ENCODE results near the gene ARHGEF39. TPM values are rescaled to one million over a fixed set of nuclear protein-coding genes. Genes with fewer than 3 reads are reported as not detected.

The ARHGEF39 gene
- total RNA-seq, 1 donor from 2014 or later: 5.5 TPM

DNA sequence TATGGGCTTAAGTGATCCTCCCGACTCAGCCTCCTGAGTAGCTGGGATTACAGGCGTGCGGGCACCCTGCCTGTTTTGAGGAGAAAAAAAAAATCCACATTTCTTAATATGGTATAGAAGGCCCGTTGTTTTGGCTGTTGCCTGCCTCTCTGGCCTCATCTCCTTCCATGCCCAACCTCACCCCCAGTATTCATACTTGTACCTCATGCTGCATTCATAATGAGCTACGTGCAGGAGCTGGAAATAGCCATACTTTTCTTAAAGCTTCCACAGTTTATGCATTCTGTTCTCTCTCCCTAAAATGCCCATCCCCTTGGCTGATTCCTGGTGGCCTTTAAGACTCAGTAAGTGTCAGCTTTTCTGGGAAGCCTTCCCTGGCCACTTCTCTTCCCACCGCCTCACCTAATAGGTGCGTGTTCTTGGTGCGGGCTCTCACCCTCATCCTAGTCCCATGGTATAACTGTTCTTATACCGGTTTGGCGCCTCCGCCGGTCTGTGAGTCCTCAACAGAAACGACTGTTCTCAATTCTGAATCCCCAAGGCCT lies 26.8 kb upstream of the ARHGEF39 start:
- DNase-seq (ENCODE audit: low spot score): peak; percentile 61

DNA sequence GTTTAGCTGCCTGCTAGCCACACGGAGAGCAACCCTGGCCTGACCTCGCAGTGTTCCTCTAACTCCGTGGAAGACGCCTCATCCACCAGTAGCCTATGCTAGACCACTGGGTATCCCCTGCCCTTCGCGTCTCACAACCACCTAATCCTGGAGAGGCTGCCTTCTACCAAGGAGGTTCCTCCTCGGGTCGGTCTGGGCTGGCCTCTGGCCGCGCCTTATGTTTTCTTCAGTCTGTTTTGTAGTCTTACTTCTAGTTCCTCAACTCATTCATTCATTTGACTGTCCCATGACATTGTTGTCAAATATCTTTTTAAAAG lies 26.3 kb upstream of the ARHGEF39 start:
- DNase-seq (ENCODE audit: low spot score): no peak

DNA sequence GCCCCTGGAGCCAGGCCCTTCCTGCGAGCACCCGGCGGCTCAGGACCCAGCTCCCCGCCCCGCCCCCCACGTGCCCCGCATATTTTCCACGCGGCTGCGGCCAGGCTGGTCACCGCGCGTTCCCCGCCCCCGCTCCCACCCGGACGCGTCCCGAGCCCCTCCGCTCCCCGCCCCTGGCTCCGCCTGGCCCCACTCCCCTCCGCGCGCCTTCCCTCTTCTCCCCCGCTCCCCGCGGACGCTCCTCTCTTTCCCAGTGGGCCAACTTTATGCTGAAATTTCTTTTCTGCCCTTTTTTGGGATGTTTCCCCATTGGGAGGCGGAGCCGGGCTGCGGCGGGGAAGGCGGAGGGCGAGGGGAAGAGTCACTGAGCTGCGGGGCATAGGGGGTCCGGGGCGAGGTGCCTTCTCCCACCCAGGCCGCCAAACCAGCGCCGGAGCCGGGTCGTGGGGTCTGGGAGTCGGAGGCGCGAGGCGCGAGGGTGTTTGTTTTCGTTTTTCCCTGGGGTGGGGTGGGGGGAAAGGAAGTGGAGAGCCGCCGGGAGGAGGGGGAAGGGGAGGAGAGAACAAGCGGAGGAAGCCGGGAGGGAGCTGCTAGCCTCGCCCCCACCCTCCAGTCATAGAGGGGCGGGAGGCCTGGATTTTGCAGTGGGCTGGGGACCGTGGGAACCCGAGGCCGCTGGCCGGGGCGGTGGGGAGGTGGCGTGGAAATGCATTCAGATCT lies 25.8 kb upstream of the ARHGEF39 start:
- peak; percentile 95 for DNase-seq (ENCODE audit: low spot score)

DNA sequence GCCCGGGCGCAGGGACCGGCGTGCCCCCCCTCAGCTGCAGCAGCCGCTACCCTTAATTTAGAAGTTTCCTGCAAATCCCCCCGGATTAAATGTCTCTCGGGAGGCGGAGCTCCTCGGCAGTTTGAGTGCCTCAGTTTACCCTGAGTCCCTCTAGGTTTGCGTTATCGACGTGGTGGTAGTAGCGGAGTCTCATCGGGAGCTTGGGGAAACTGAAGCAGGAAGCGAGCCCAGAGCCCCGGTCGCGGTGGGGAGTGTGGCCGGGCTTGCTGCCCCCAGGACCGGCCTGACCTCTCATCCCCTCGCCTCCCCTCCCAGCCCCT lies 25.3 kb upstream of the ARHGEF39 start:
- DNase-seq (ENCODE audit: low spot score): no peak

DNA sequence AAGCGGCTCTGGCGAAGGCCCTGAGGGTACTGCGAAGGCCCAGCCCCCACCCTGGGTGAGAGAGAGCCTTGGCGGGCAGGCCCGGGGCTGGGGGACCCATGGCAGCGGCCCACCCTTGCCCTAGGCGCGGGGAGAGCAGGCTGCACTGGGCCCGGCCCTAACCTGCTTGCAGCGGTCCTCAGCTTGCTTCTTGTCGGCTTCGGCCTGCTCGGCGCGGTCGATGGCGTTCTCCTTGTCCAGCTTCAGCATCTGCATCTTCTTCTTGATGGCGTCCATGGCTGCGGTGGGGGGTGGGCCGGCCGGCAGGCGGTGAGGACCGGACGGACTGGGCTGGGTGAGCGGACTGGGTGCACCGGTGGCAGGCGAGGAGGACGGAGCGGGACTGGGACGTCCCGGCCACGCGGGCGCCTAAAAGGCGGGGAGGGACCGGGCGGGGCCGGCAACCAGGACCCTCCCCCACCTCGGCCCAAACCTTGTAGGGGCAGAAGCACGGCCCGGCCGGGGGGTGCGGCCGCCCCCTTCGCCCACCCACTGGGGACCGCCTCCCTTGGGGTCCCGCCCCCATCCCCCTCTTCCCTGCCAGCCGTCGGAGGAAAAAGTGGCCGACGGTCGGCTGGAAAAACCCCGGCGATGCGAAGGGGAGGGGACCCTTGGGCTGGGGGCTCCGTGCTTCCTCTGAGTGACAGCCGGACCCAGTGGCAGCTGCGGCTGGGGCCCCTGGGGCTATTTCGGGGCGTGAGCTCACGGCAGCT lies 24.7 kb upstream of the ARHGEF39 start, which contains the start of gene TPM2:
Gene TPM2 (minus strand): TSS at position 384 of the 752 bp plus-strand sequence. CDS start 108 bp downstream, at position 276.
- peak; percentile 92 for DNase-seq (ENCODE audit: low spot score)

DNA sequence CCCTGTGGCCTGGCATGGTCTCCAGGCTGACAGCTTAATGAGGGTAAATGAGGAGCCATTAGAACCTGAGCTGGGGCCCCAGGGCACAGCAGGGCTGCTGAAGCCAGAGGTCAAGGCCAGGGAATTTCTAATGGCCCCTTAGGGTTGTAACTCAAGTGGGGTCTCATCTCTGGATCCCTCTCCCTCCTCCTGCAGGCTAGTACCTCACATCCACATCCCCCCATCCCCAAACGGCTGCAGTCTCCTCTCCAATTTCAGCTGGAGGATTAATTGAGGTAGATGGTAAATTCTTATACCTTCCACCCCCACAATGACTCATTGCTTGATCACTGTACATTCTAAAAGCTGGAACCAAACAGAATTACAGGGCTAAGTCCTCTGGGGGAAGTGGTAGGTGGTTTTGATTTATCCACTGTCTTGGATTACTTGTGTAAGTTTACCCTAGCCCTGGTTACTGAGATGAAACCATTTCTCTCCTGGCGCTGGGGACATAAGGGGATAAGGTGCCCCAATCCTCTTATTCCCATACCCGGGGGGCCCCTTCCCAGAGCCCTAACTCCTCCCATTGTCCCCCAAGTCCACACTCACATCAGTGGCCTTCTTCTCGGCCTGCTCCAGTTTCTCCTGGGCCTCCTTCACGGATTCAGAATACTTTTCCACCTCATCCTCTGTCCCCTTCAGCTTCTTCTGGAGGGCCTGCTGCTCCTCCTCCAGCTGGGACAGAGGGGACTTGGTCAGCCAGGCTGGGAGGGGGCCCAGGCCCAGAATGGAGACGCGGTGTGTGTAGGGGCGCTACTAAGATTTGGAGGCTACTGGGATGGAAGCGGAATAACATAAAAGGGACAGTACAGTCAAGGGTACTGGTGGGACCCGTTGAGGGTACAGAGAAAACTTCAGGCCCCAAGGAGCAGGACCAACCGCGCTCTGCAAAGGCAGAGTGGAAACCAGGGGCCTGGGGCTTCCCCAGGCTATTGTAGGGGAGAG lies 23.9 kb upstream of the ARHGEF39 start:
- DNase-seq (ENCODE audit: low spot score): peak; percentile 56

DNA sequence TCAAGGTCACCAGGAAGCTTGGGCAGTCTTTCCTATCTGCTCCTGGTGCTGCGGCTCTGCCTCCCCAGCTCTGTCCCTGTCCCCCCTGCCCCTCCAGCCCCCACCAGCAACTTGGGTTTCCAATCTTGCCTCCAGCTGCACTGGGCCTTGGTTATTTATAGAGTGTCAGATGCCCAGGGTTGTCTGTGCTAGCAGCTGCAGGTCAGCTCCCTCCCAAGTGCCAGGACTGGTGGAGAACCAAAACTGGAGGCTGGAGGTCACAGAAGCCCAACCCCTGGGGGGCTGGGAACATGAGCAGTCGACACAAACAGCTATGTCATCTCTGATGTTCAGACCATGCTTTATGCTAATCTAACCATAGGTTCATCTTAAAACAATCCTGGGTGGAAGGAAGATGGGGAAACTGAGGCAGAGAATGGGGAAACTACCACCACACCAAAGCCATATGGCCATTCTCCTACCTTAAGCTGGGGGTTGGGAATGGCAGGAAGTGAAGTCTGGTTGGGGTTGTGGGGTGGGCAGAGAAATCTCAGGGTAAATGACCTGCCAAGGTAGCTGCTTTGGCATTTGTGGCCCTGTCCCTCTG lies 23.1 kb upstream of the ARHGEF39 start:
- no peak for DNase-seq (ENCODE audit: low spot score)

DNA sequence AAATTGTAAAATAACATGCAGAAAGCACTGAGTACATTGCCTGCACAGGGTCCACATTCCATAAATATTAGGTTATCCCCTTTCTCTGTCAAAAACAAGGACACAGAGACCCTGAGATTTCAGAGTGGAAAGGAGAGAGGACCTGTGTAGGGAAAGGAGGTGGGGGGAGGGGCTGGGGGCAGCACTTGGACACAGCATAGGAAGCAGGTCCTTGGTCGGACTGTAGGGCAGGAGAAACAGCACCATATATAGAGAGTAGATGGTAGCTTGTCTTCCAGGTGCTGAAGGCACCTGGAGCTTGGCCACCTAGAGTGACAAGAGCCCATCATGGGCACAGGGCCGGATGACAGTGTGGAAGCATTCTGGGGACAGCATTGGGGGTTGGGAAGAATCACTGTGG lies 22.3 kb upstream of the ARHGEF39 start:
- no peak for DNase-seq (ENCODE audit: low spot score)

DNA sequence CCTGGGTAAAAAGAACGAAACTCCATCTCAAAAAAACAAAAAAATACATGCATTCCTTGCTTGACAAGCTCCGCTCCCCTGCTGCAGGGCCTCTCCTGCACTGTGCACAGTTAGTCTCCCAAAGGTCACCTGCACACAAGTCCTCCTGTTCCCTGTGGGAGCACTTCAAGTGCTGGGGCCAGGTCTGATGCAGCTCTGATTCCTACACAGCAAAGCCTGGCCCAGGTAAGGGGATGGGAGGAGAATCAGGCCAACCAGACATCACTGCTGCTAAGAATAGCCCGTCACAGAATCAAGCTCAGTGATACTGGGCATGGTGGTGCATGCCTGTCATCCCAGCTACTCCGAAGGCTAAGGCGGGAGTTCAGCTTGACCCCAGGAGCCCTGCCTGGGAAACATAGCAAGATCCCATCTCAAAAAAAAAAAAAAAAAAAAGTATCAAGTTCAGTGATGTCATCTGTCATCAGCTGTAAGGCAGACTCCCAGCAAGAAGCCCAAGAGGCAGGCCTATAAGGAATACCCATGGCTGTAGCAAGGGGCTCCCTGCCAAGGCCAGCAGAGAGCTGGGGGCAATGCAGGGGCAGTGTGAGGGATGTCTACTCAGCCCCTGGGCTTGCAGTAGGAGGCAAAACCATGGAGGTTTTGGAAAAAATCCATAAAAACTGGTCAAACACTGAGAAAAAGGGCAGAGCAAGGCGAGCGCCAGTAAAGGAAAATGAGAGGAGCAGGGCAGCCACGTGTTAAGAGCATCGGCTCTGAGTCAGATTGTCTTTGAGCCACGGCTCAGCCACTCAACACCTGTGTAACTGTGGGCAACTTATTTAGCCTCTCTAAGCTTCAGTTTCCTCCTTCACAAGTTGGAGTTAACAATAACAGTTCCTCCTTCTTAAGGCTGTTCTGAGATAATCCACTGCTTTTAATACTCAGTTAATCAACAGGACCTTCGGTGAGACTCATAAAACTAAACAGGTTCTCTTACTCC lies 21.5 kb upstream of the ARHGEF39 start:
- peak; percentile 60 for DNase-seq (ENCODE audit: low spot score)

DNA sequence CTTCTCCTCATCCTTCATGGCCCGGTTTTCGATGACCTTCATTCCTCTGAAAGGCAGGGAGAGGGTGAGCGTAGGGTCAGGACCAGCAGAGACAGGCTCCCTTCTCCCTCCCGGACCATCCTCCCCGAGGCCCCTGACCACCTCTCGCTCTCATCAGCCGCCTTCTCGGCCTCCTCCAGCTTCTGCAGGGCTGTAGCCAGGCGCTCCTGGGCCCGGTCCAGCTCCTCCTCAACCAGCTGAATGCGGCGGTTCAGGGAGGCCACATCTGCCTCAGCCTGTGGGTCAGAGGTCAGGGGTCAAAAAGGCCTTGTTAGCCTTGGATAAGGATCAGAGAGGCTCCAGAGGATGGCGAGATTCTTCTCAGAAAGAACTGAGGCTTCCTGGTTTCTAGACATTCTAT lies 20.5 kb upstream of the ARHGEF39 start:
- no peak for DNase-seq (ENCODE audit: low spot score)

DNA sequence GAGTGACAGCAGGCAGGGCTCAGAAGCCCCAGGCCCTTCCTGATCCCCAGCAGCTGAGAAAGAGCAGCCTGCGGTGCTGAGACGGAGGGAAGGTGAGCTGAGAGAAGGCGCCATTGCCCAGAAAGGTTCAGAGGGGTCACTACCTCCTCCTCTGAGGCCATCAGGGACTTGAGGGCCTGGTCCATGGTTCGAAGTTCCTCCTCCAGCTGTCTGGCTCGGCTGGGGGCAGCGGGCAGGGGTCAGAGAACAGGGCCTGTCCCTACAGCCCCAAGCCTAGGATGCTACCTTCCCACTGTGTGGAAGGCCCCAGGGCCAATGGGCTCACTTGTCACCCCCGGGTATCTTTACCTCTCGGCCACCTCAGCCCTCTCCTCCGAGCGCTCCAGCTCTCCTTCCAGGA lies 19.9 kb upstream of the ARHGEF39 start:
- no peak for DNase-seq (ENCODE audit: low spot score)

DNA sequence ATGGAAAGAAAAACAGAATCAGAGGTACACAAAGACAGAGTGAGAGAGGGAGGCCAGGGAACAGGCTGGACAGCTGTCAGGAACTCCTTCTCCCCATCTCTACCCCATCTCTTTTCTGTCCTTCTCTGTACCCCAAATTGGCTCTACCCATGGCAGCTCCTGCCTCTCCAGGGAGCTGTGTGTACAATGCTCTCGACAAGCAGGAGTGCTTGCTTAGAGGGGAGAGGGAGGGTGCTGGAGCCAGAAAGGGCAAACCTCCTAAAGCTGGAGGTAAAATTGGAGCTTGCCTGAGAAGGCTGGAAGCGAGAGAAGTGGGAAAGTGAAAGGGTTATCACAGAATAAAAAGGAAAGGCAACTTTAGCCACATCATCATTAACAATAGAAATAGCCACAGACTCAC lies 18.3 kb upstream of the ARHGEF39 start:
- DNase-seq (ENCODE audit: low spot score): no peak

DNA sequence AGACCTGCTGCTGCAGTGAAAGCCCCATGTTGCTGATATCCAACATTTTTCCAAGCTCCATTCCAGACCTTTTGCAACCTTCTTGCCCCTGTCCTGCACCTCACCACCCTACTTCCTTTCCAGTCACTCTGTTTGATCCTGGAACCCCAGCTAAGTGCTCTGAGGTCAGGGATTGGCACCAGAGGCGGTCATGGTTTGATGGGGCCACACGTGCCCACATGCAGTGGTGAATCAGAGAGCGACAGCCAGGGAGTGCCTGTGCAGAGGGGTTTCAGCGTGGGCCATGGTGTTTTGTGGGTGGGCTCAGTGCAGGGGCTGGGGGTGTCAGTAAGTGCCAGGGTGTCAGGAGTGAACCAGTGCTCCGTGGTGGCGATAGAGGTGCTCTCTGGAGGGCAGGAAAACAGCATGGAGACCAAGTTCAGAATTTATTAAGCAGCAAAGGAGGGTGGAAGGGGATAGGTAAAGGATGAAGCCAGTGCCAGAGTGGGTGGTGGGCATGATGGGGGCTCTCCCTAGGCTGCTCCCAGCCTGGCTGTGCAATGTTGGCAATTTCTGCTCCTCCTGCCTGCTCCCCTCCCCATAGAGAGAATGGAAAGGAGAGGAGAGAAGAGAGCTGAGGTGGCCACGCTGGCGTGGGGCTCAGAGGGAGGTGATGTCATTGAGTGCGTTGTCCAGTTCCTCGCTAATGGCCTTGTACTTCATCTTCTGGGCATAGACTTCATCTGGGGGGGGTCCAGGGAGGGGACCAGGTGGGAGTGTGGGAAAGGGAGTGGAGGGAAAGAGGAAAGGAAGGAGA lies 17.7 kb upstream of the ARHGEF39 start:
- no peak for DNase-seq (ENCODE audit: low spot score)

DNA sequence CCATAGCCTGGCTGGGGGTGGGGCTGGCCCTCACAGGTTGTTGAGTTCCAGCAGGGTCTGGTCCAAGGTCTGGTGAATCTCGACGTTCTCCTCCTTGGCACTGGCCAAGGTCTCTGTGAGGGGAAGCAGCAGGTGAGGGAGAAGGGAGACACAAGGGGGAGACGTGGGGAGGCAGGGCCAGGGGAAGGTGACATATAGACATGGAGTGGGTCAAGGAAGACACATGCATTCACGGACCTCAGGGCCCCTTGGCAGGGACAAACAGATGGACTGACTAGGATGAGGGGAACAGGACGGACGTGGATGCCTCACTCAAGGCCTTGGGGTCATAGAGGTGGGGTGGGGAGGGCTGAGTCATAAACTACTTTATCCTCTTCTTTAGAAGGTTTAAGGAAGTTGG lies 17.1 kb upstream of the ARHGEF39 start:
- no peak for DNase-seq (ENCODE audit: low spot score)

DNA sequence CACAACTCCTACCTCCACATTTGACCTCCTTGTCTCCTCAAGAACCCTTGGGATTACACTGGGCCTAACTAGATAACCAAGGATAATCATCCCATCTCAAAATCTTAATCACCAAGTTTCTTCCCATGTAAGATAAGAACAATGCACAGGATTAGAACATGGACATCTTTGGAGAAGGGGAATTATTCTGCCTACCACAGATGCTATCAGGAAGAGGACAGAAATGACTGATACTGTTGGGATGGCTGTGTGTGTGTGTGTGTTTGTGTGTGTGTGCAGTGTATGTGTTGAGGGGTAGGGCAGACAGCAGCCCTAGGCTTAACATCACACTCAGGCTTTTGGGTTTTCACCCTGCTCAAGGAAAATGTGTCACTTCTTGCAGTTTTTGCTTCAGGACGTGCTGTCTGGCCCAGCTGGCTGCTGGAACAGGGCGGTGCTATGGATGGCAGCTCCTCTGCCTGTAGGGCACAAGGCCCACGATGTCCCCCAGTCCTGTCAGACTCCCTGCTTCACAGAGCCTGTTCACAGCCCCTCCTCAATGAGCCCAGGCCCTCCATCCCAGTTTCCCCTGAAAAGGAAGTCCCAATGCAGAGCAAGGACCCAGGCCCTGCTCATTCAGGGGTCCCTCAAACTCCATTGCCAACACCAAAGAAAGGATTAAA lies 16.5 kb upstream of the ARHGEF39 start:
- no peak for DNase-seq (ENCODE audit: low spot score)

DNA sequence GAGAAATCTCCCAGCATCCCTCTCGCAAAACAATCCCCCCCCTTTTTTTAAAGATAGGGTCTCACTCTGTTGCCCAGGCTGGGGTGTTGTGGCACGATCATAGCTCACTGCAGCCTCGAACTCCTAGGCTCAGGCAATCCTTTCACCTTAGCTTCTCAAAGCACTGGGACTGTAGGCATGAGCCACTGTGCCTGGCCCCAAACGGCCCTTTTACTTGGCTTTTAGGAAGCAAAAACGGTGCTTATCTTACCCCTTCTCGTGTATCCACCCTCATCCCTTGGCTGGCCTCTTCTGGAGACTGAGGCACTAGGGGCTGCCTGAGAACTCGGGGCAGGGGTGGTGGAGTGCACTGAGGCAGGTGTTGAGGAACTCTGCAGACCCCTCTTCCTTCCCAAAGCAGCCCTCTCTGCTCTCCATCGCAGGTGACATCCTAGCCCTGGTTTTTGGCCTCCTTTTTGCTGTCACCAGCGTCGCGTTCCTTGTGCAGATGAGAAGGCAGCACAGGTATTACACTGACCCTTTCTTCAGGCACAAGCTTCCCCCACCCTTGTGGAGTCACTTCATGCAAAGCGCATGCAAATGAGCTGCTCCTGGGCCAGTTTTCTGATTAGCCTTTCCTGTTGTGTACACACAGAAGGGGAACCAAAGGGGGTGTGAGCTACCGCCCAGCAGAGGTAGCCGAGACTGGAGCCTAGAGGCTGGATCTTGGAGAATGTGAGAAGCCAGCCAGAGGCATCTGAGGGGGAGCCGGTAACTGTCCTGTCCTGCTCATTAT lies 15.5 kb upstream of the ARHGEF39 start:
- no peak for DNase-seq (ENCODE audit: low spot score)

DNA sequence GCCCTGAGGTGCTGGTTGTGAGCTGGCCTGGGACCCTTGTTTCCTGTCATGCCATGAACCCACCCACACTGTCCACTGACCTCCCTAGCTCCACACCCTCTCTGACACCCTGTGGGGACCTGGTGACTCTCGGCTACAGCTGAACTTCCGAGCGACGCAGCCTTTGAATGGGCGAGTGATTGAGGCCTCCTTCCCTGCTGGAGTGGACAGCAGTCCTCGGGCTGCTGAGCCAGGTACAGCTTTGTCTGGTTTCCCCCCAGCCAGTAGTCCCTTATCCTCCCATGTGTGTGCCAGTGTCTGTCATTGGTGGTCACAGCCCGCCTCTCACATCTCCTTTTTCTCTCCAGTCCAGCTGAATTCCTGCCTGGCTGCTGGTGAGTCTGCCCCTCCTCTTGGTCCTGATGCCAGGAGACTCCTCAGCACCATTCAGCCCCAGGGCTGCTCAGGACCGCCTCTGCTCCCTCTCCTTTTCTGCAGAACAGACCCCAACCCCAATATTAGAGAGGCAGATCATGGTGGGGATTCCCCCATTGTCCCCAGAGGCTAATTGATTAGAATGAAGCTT lies 14.9 kb upstream of the ARHGEF39 start:
- no peak for DNase-seq (ENCODE audit: low spot score)

DNA sequence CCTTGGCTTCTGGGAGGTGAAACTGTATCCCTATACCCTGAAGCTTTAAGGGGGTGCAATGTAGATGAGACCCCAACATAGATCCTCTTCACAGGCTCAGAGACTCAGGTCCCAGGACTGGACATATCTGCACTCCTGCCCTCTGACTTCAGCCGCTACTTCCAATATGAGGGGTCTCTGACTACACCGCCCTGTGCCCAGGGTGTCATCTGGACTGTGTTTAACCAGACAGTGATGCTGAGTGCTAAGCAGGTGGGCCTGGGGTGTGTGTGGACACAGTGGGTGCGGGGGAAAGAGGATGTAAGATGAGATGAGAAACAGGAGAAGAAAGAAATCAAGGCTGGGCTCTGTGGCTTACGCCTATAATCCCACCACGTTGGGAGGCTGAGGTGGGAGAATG lies 14.1 kb upstream of the ARHGEF39 start:
- DNase-seq (ENCODE audit: low spot score): no peak

Data from umbilical cord (tissue), 2 donors.